Stimulated activated CD4-positive, alpha-beta T cell treated with anti-CD3 and anti-CD28 coated beads, Interleukin-2, amount 100 ng/mL, for 4 hours (primary cell): Measurements from ENCODE around the gene SLC29A1.
"Not testable (repeated sequence)": the region's sequence is repeated elsewhere in the genome, so short reads cannot be mapped to it uniquely, and the experiment has no call there.

ENCODE experiments used
- DNase-seq: peaks from one replicate; pipeline ENCODE4 v3.0.0-alpha.2; 2020; ENCODE audit warnings: low read depth

SLC29A1 gene

DNA sequence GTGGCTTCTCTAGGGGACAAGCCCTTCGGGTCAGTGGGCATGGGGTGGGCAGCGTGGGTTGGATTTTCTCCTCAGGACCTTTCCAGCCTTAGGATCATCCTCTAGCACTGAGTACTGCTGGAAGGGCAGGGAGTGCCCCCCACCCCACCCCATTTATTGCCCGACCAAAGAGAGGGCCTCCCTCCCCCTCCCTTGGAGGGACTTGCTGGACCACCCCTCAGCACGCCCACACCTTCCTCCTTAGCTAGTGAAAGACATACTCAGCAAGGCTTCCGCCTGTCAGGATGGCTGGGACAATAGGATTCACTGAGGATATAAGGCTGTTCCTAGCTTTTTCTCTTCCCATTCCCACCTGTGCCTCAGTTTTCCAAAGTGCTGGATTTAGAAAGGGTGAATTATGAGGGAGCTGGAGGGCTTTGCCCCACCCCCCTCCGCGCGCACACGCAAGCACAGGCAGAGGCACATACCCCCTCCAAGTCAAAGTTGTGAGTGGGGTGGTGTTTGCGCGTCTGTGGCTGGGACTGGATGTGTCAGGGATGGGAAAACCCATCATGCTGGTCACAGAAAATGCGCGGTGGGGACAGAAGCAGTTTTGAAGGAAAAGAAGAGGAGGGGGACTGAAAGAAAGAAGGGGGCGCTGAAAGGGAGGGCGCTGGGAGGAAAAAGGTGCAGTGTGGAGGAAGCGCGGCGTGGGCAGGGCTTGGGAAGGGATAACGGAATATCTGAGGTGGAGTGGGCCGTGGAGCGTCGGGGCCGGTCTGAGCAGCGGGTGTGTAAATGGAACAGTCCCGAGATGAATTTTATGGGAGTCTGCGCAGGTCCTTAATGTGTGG is 693 bp upstream of the SLC29A1 start:
- no peak for DNase-seq

DNA sequence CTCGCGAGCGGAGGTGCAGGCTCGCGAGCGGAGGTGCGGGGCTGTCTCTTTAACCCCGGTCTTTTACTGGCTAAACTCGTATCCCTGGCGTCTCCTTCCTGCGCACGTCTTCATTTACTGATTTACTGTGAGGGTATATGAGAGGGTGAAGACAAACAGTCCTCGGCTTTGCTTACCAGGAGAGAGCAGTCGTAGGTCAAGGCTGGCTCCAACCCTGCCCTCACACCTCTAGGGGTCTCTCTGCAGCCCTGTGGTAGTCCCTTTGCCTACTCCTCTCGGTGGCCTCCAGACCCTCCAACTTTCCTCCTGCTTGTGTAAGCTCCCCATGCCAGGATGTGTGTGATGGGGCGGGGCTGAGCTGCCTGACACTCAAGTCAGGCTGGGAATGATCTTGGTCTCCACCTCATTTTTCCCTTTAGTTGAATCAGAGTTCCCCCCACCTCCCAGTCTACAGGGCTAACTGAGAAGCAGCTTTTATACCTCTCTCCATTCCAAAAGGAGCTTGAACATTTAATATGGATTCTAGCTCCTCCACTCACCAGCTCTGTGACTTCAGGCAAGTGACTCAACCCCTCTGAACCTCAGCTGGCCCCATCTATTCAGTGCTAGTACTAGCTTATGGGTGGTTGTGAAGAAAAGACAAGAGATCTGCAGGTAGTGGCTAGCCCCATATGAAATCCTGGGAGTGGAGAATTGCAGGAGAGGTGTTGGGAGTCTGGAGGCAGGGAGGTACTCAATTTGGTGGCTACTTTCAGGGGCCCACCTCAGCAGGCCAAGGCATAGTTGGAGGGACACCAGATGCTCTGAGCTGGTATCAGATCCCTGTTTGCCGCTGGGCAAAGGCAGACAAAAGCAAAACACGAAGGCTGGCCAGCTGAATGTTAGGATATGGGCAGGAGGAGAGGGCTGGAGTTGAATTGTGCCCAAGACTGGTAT is 902 bp downstream of the SLC29A1 start:
- DNase-seq: no peak

DNA sequence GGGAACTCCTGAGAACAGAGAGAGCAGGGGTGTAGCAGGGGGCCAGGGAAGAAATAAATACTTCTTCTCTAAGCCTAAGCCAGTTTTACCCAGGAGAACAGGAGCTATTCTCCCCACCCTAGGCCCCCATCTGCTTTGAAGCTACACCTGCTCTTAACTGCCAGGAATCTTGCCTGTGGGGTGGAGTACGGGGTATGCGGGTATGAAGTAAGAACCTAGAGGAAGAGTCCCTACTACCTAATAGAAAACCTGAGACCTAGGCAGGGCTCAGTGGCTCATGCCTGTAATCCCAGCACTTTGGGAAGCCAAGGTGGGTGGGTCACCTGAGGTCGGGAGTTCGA is 1.5 kb downstream of the SLC29A1 start:
- DNase-seq: no peak

DNA sequence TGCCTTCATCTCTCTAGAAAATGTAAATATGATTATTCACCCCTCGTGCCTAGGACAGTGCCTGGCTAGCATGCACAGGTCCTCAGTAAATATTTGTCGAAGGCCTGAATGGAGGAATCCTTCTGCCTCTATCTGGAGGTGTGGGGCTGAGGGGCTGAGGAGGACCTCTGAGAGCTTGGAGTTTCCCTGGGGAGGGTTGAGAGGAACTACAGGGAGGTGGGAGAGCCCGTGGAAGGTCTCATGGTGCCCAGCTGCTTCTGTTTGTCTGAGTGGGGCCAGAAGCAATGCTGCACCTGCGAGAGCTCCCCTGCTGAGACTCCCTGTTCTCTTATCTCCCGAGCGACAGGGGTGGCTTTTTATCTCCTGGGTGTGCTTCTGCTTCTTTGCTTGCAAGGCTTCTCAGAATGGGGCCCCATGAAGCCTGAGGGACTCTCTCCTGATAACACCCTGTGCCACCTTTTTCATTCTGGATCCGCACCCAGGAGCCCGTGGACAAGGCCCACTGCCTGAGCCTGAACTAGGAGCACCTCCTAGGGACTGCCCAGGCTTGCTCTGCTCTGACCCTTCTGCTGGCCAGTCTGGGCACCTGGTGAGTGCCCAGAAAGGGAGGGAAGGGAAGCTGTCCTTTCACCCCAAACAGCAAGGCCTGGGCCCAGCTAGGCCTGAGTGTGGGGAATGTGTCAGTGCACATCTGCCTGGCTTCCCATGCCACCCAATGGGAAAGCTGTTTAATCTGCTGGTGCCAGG is 2.4 kb downstream of the SLC29A1 start:
- DNase-seq: no peak

DNA sequence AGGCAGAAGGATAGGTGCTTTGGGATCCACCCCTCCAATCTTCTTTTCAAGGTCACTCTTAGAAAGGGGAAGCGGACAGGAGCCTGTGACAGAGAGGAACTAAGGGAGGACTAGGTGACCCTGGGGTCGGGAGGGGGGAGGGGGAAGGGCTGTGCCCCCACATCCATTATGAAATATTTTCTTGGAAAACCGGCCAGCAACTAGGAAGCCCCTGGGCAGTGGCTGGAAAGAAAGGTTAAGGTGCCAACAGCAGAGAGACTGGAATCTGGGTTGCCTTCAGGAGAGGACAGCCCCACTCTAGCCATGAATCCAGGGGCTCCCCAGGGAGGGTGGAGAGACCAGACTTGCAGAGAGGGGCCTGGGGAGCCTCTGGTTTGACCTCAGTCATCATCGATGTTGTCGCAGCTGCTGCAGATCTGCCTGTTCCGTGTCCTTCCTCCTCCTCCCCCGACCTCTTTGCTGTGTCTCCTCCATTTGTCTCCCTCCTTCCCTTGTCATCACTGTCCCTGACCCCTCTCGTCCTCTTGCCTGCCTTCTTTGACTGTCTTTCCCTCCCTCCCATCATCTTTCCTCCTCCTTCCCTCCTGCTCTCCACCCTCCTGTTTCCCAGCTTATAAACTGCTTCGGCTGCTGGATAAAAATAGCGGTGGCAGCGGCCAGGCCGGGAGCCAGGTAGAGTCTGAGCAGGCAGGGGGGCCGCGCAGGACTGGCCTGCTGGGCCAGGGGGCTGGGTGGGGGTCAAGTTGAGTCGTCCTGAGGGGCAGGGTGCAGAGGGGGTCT is 3.2 kb downstream of the SLC29A1 start:
- no peak for DNase-seq

DNA sequence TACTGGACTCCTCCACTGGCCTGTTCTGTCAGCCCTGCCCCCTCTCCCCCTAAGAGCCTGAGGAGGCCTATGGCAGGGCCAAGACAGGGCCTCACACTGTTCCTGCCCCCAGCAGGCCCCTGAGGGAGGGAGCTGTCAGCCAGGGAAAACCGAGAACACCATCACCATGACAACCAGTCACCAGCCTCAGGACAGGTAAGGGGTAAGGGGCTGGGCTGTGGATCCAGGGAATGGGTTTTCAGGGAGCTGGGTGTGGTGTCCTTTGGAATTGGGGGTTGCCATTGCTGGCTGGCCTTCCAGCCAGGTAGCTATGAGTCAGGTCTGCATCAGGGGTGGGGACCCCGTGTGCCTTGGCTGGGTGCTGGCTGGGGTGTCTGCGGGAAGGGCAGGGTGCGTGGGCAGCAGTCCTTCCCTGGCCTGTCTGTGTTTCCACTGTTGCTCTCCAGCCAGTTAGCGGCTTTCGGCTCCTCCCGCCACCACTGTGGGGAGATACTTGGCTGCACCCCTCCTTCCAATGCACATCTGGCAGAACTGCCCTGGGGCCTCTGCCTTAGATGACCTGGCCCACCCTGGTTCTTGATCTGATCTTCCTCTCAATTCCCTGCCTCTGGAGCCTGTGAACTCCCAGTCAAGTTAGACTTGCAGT is 3.9 kb downstream of the SLC29A1 start:
- DNase-seq: no peak

DNA sequence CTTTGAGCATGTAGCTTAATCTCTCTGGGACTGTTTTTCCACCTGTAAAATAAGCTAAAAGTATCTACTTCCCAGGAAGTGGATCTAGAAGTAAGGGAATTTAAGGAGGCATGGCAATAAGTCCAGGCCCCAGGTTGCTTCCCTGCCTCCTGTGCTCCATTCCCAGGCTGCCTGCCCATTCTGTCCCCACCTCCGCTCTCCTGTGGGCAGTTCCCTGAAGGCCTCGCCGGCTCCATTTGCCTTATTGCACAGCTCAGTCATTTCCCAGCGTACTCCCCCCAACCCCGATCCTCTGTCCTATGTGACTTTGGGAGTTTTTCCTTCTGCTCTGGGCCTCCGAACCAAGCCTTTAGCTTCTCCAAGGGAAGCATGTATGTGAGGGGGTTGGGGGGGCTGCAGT is 4.6 kb downstream of the SLC29A1 start:
- DNase-seq: no peak

DNA sequence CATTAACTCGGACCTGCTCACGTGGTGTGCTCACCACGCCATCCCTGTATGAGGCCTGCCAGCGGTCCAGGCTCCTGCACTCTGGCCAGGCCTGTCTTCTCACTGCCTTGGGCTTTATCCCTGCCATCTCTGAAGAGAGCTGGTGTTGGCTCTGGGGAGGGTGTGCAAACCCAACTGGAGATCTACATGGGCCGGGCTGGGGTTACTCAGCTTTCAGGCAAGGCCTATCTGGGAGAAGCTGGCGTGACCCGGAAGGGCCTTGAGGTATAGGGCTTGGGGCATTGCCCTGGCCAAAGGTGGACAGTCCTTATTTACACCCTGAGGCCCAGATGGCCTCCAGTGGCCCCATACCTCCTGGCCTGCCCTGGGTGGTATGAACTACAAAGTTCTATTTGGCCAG is 5.0 kb downstream of the SLC29A1 start:
- DNase-seq: no peak

DNA sequence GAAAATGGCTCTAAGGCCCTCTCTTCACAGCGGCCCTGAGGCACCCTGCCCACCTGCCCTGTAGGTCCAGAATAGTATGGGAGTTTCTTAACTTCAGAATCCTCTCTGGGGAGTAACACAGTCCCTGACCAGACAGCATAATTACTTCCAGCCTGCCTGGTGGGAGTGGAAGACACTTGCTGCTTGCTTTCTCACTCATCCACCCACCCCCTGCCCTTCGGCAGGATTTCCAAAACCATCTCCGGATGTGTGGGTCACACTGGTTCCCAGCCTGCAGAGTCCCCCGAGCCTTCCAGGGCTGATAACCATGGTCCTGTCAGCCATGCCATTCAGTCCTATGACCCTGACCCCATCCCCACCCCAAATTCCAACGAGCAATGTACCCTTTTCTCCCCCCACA is 5.4 kb downstream of the SLC29A1 start:
- no peak for DNase-seq

DNA sequence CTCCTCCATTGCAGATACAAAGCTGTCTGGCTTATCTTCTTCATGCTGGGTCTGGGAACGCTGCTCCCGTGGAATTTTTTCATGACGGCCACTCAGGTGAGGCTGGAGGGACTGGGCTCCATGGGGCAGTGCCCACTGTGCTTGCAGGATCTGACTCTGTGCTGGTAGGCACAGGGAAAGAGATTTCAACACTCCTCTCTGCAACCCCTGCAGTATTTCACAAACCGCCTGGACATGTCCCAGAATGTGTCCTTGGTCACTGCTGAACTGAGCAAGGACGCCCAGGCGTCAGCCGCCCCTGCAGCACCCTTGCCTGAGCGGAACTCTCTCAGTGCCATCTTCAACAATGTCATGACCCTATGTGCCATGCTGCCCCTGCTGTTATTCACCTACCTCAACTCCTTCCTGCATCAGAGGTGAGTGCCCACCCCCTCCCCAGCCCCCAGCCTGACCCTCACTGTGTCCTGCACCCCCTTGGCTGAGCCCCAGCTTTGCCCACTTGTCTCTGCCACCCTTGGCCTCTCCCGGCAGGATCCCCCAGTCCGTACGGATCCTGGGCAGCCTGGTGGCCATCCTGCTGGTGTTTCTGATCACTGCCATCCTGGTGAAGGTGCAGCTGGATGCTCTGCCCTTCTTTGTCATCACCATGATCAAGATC is 6.1 kb downstream of the SLC29A1 start:
- no peak for DNase-seq

DNA sequence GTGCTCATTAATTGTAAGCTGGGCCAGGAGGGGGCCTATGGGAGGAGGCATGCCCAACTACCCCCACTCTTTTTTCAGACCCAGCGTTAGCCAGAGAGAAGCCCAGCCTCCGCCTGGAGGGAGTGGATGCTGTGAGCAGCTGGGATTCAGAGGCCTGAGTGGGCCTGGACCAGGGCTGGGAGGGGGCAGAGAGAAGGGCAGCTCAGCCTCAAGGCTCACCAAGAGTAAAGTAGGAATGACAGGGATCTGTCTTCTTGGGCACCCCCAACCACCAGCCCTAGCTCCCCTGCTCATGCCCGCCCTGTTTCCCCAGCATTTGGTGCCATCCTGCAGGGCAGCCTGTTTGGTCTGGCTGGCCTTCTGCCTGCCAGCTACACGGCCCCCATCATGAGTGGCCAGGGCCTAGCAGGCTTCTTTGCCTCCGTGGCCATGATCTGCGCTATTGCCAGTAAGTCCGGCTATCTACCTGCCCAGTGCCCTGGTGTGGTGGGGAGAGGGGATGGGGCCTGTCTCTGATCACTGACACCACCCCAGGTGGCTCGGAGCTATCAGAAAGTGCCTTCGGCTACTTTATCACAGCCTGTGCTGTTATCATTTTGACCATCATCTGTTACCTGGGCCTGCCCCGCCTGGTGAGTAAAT is 6.8 kb downstream of the SLC29A1 start:
- no peak for DNase-seq

DNA sequence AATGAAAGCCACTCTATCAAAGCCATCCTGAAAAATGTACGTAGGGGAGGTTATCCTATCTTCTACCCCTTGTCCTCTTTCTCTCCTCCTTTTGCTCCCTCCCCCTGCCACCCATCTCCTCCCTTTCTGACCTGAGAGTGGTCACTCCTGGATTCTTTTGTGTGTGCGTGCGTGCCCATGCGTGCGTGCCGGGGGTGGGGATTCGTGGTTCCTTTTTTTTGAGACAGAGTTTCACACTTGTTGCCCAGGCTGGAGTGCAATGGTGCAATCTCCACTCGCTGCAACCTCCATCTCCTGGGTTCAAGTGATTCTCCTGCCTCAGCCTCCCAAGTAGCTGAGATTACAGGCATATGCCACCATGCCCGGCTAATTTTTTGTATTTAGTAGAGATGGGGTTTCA is 8.0 kb downstream of the SLC29A1 start:
- not testable (repeated sequence) for DNase-seq

DNA sequence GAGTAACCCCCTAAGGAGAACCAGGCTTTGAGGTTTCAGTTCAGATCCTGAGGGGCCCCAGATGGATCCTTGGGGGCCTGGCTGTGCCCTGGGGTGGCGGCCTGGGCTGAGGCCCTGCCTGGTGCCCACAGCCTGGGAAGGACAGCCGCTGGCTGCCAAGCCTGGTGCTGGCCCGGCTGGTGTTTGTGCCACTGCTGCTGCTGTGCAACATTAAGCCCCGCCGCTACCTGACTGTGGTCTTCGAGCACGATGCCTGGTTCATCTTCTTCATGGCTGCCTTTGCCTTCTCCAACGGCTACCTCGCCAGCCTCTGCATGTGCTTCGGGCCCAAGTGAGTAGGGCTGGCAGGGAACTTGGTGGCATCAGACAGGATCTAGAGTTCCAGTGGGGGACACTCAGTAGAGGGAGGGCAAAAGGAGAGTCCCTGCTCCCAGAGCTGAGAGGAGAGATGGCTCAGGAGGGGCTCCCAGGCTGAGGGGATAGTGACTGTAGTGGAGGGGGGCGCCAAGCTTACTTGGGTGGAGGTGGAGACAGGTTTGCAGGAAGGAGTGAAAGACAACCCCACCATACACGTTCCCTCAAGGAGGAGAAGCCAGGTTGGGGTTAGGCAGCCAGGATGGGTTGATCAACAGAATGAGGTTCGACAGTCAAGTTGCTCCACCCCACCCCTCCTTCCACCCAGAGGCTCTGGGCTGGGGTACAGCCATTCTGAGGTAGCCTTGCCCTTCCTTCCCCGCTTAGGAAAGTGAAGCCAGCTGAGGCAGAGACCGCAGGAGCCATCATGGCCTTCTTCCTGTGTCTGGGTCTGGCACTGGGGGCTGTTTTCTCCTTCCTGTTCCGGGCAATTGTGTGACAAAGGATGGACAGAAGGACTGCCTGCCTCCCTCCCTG is 9.5 kb downstream of the SLC29A1 start:
- no peak for DNase-seq

DNA sequence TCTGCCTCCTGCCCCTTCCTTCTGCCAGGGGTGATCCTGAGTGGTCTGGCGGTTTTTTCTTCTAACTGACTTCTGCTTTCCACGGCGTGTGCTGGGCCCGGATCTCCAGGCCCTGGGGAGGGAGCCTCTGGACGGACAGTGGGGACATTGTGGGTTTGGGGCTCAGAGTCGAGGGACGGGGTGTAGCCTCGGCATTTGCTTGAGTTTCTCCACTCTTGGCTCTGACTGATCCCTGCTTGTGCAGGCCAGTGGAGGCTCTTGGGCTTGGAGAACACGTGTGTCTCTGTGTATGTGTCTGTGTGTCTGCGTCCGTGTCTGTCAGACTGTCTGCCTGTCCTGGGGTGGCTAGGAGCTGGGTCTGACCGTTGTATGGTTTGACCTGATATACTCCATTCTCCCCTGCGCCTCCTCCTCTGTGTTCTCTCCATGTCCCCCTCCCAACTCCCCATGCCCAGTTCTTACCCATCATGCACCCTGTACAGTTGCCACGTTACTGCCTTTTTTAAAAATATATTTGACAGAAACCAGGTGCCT is 10.2 kb downstream of the SLC29A1 start:
- no peak for DNase-seq

DNA sequence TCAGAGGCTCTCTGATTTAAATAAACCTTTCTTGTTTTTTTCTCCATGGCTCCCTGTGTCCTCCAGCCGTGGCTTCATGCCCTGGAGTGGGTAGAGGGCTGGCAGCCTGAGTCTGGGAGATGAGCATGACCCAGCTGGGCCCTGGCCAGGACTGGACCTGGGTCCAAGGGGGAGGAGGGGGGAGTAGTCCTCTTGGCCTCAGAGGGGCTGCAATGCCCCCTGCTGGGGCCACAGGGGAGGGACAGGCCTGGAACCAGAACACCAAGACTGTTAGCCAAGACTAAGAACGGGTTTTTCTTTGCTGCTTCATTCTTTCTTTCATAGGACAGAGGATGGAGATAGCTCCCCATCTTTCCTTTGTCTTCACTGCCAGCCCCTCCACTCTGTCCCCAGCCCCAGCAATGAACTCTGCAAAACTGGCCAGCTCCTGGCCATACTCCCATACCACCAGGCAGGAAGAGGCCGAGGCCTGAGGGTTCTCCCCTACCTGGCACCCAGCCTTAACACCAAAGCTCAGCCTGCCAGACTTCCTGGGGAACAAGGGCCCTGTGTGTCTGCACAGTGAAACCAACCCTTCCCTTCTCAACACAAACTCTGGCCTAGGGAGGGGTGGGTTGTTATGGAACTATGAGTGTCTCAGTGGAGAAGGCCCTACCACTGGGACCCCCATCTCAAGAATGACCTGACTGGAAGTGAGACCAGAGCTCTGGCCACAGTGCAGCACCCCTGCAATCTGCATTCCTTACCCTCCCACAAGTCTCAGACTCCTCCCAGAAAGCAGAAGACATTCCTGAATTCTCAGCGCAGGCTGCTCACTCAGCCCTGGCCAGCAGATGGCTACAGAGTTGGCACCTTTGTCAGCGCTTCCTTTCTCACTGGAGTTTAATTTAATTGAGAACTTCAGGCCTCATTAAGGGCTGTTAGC is 11.0 kb downstream of the SLC29A1 start:
- DNase-seq: no peak

DNA sequence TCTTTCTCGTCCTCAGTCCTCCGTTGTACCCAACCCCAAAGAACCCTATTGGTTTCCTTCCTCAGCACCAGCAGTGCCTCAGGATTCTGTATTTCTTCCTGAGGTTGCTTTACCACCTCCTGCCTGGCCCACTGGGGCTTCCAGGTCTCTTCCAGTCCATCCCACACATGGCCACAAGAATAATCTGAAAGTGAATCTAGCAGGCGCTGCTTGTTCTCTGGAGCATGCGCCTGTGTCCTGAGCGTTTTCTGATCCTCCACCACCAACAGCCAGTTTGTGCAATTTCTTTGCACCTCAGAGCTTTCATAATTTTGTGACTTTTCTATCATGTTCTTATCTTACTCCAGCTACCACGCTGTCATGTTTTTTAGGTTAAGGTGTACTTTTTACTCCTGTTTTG is 11.9 kb downstream of the SLC29A1 start:
- DNase-seq: no peak

DNA sequence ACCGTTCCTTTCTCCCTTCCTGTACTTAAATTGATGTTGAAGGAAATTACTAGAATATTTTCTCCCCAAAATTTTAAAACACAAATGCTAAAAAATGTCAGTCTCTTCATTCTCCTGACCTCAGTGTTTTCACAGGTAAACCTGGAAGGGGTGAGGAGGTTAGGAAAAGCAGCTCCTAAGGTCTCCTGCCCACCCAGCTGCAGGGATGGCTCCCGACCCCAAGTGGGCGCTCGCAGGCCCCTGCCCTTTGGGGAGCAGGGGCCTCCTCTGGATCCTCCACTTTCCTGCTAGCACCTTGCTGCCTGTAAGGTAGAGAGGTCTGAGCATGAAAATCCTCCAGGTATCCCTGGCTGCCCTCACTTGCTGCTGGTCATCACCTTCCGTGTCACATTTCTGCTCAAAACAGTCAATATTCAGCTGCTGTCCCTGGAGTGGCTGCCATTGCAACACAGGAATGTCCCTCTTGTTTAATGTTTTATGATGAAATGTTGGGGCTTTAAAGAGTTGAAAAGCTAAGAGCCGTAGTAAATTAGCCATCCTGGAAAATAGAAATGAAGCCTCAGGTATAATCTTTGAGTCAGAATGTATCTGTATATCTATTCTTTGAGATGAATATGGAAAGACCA is 12.6 kb downstream of the SLC29A1 start:
- DNase-seq: no peak
